Uterus (tissue), 4 donors: ENCODE data around the gene MCRIP1. TPM values are rescaled to one million over a fixed set of nuclear protein-coding genes. Genes with fewer than 3 reads are reported as not detected.

ENCODE experiments used
- DNase-seq, 2 donors: peaks; one replicate each; pipeline ENCODE4 v3.0.0-alpha.2; 2019 to 2020
- H3K27ac ChIP-seq, 2 donors: fragments of 200-600 bp; sonication (generic); 1 replicate in 1 of 2; 2 replicates in 1 of 2; pipeline ENCODE4 v1.5.1; 2016 to 2018
- H3K27me3 ChIP-seq, 2 donors: fragments of 200-600 bp; sonication (generic); one replicate each; pipeline ENCODE4 v1.5.1; 2018 to 2019; ENCODE audit warnings: control low read depth in 1 of 2
- H3K36me3 ChIP-seq, 2 donors: fragments of 200-600 bp; sonication (generic); one replicate each; pipeline ENCODE4 v1.5.1; 2019; ENCODE audit warnings: control low read depth in 1 of 2
- H3K4me1 ChIP-seq, 2 donors: fragments of 200-600 bp; sonication (generic); one replicate each; pipeline ENCODE4 v1.5.1; 2018 to 2019; ENCODE audit warnings: control low read depth in 1 of 2
- H3K4me3 ChIP-seq, 2 donors: fragments of 200-600 bp; sonication (generic); 1 replicate in 1 of 2; 2 replicates in 1 of 2; pipeline ENCODE4 v1.5.1; 2018 to 2019; ENCODE audit warnings: mild to moderate bottlenecking in 1 of 2
- H3K9me3 ChIP-seq, 2 donors: fragments of 200-600 bp; sonication (generic); one replicate each; pipeline ENCODE4 v1.5.1; 2019; ENCODE audit warnings: control low read depth in 1 of 2
- CTCF ChIP-seq, 4 experiments: fragments of 200-600 bp in 2 of 4; fragments of 450-650 bp in 2 of 4; sonication (generic) in 2 of 4; IDR thresholded peaks; one replicate each; pipeline ENCODE4 v1.5.1; 2016 to 2019; ENCODE audit warnings: antibody characterized with exemption in 4 of 4, mild to moderate bottlenecking in 2 of 4, moderate library complexity in 1 of 4
- POLR2A ChIP-seq, 2 donors: fragments of 450-650 bp; IDR thresholded peaks; one replicate each; pipeline ENCODE4 v1.6.1; 2016; ENCODE audit warnings: antibody characterized with exemption in 2 of 2, mild to moderate bottlenecking in 1 of 2, moderate library complexity in 1 of 2
- intact Hi-C: fragments of 100-400 bp; cut with DNase I; formaldehyde crosslinking; loops from one replicate; pipeline ENCODE4 v1.15.1; 2023; ENCODE audit warnings: low total_unique reads
- total RNA-seq, 4 donors: library from RNA; depleted of rRNA in 3 of 4; stranded (reverse); fragments of >200 nt in 3 of 4; gene quantifications; one replicate each; pipeline versions ENCODE4 v1.1.0 to v1.2.4, GENCODE V29; 2014 to 2023
- donor health status: DM: yes; HTN: yes; CAD: no.

MCRIP1 gene
- total RNA-seq, 4 donors from 2014 or later = 30.5 to 92.6 (median 61.3) TPM

- H3K4me3 ChIP-seq = no peak overlapping the region
- intact Hi-C loops = no loop called here
- no peak for DNase-seq
Measured at GRCh38 chr17:81806461-81807209, 26.5 kb downstream of the MCRIP1 start.

DNA sequence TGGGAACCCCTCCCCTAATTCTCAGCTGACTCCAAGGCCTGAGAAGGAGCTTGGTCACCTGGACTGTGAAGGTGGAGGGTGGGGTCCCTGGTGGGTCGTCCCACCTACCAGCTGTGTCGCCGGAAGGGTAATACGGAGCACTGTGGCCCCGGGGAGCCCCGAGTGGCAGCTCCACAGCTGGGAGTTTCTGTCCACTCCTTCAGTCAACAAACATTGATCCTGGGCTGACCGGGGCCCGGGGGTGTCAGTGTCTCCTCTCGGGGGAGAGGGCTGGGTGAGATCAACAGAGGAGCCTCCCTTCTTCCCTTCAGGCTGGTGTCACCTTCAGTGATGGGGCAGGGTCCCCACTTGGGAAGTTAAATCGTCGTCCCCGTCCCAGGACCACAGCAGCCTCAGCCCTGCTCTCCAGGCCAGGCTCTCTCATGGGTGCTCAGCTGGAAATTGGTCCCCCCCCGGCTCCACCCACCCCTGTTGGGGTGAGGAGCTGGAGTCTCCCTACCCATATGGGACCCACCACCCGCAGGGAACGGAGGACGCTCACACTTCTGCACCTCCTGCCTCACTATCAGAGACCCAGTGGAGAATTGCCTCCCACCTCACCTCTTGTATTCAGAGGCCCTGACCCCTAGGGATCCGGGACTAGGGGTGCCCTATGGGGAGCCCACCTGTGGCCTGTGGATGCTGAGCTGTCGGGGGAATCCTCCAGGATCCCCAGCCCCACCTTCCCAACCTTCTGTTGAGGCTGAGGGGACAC lies 27.2 kb downstream of the MCRIP1 start:
- Histone ChIP-seq H3K9me3 (no peaks in the 10 kb centered on the region), H3K27ac (no peak overlapping the region), H3K27me3 (peaks cover 7 to 29% of the 10 kb centered on the region in 2 donors), H3K4me3 (no peak overlapping the region), H3K4me1 (peaks cover 0 to 13% of the 10 kb centered on the region in 2 donors), H3K36me3 (no peaks in the 10 kb centered on the region)
- TF ChIP-seq CTCF (IDR thresholded peaks at IDR 0.05) = no peak
- intact Hi-C loops = no loop called here
- no peak for DNase-seq

More at GRCh38 chr17:81806461-81807209, 26.5 kb downstream of the MCRIP1 start:
- H3K27ac ChIP-seq = no peak overlapping the region
- H3K36me3 ChIP-seq = no peaks in the 10 kb centered on the region
- no peaks in the 10 kb centered on the region for H3K9me3 ChIP-seq
- peaks cover 0 to 13% of the 10 kb centered on the region in 2 donors for H3K4me1 ChIP-seq
- TF ChIP-seq POLR2A (IDR thresholded peaks at IDR 0.05) = no peak
- no peak for TF ChIP-seq CTCF (IDR thresholded peaks at IDR 0.05)
- H3K27me3 ChIP-seq = peaks cover 7 to 29% of the 10 kb centered on the region in 2 donors

DNA sequence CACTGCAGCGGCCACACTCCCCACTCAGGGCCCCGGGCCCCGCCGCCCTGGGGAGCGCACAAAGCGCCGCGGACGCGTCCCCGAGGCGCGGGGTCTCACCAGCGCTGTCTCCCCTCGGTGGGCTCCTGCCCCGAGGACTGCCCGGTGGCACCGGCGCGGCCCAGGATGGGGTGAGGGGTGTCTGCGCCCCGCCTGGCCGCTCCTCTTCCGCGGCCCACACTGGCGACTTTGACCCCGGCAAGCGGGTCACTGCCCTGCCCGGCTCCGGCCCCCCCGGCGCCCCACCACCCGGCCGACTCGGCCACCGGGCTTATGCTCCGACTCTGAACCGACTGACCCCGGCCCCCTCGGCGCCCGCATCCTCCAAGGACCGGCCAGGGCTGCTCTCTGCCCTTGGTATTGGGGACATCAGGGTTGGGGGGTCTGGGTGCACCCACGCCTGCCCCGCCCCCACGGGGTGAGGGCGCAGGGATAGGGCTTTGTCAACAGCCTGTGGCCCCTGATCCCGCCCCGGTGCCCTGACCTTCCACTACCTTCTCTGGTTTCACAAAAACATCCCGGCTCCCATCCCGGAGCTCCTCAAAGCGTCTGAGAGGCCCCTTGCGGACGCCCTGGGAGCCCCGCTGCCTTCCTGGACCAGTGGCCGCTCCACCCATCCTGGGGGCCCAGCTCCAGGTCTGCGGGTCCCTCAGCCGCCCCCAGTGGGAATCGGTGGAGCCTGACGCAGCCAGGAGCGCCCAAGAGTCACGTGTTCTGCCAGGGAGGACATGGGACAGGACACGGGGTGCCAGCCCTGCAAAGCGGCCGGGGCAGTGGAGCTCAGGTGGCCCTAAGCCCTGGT lies 28.3 kb downstream of the MCRIP1 start:
- Histone ChIP-seq H3K9me3 (no peaks in the 10 kb centered on the region), H3K4me1 (peaks cover 0 to 13% of the 10 kb centered on the region in 2 donors), H3K27ac (no peak overlapping the region), H3K27me3 (peaks cover 7 to 29% of the 10 kb centered on the region in 2 donors), H3K4me3 (no peak overlapping the region), H3K36me3 (no peaks in the 10 kb centered on the region)
- intact Hi-C loops = no loop called here
- no peak for DNase-seq
- TF ChIP-seq POLR2A (IDR thresholded peaks at IDR 0.05) (no peak), CTCF (IDR thresholded peaks at IDR 0.05) (no peak)

GRCh38 chr17:81803728-81804558 lies 29.1 kb downstream of the MCRIP1 start, which contains the start of gene GCGR:
GCGR (plus strand) TSS chr17:81804150; CDS start chr17:81809019, 4,869 bp downstream.
- peaks cover 0 to 13% of the 10 kb centered on the region in 2 donors for H3K4me1 ChIP-seq
- H3K9me3 ChIP-seq = no peaks in the 10 kb centered on the region
- H3K27ac ChIP-seq = no peak within 1 kb of the TSS
- H3K4me3 ChIP-seq = no peak within 1 kb of the TSS
- DNase-seq = no peak
- TF ChIP-seq CTCF (IDR thresholded peaks at IDR 0.05) (no peak), POLR2A (IDR thresholded peaks at IDR 0.05) (no peak)
- intact Hi-C loops = no loop called here
- H3K27me3 ChIP-seq = peaks cover 7 to 29% of the 10 kb centered on the region in 2 donors
- no peaks in the 10 kb centered on the region for H3K36me3 ChIP-seq
